ENCODE measurements around the gene YWHAE.
A peak's percentile ranks its signal among the peaks of the same experiment; 100 is the strongest.
"Not testable (repeated sequence)": the region's sequence is repeated elsewhere in the genome, so short reads cannot be mapped to it uniquely, and the experiment has no call there.

The YWHAE gene

GRCh38 chr17:1351971-1352370 is 48.1 kb downstream of the YWHAE start:
- intact Hi-C loops (cut with DNase I): no loop called here
- no peak for DNase-seq

DNA sequence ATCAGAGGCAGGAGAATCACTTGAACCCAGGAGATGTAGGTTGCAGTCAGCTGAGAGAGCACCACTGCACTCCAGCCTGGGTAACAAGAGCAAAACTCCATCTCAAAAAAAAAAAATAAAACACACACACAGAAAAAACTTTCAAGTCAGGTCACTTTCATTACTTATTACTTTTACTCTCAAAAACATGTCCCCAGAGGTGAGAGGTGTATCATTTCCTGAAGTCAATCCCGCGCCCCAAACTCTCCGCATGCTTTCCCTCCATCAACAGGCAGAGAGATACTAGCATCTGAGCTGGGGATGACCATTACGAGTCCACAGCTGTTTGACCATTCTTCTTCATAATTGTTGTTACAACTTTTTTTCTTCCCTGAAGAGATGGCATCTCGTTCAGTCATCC is 48.7 kb downstream of the YWHAE start:
- DNase-seq: no peak
- intact Hi-C loops (cut with DNase I): no loop called here

DNA sequence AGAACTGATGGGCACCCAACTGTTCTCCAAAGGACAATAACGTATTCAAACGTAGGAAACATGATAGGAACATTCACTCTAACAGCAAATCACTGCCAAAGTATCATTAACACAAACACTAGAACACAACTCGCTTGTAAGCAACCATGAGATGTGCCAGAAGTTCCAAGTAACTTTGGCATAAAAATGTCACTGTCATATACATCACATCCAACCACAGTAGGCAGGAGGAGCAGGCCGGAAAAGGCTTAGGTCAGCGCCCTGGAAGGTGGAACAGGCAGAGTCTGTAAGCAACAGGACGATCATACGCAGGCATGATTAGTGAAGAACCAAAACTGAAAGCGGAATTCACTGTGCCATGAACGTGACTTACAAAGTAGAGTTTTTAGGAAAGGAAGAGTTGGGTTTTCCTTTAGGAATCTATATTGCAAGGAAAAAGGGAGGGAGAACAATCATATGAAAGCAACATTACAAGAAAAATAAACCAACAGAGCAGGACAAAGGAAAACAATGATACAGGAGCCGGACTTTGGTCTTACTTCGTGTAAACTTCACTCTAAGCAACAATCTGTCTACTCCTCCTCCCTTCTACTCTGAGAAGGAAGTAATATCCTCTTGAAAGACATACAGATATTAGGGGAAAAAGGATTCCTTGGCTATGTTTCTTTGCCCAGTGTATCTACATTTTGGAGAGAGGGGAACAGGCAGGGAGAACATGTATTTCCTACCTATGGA is 52.3 kb downstream of the YWHAE start:
- peak in 3 of 42 donors; percentile 16 to 60 (median 23) for DNase-seq
- intact Hi-C loops (cut with DNase I): no loop called here

DNA sequence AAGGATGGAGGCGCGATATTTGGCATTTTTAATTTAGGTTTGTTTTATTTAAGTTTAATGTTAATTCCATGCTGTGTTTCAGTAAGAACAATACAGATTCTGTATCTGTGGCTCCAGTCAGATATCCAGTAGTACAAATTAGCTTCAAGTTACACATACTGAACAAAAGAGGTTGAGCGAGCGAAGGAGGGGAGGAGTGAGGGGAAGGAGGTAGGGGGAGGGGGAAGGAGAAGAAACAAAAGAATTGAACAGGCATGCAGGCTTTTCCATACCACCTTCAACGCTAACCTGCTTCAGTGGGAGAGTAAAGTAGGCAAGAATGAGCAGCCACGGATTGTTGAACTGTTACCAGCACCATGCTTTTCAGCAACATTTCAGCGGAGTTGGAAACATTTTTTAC is 55.5 kb downstream of the YWHAE start:
- DNase-seq: no peak
- intact Hi-C loops (cut with DNase I): no loop called here

DNA sequence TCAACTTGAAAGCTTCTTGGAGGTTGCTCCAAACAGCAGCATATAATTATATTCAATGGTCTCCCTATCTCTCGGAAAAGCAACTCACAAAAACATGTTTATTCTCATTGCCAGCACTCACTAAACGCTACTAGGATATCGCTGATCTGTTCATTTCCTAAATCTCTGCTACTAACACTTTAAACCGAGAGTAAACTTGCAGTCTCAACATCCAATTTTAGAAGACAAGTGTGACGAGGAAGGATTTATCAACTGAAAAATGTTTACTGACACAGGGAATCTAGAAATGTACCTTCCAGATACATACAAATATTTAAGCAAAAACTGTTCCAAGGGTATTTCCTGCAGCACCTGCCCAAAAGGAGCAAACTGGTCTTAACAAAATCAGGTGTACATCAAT is 56.5 kb downstream of the YWHAE start:
- no peak for DNase-seq
- intact Hi-C loops (cut with DNase I): no loop called here

GRCh38 chr17:1340371-1340770 is 59.7 kb downstream of the YWHAE start:
- intact Hi-C loops (cut with DNase I): no loop called here
- DNase-seq: no peak

GRCh38 chr17:1331708-1332107 is 68.3 kb downstream of the YWHAE start:
- intact Hi-C loops (cut with DNase I): no loop called here
- DNase-seq: no peak

DNA sequence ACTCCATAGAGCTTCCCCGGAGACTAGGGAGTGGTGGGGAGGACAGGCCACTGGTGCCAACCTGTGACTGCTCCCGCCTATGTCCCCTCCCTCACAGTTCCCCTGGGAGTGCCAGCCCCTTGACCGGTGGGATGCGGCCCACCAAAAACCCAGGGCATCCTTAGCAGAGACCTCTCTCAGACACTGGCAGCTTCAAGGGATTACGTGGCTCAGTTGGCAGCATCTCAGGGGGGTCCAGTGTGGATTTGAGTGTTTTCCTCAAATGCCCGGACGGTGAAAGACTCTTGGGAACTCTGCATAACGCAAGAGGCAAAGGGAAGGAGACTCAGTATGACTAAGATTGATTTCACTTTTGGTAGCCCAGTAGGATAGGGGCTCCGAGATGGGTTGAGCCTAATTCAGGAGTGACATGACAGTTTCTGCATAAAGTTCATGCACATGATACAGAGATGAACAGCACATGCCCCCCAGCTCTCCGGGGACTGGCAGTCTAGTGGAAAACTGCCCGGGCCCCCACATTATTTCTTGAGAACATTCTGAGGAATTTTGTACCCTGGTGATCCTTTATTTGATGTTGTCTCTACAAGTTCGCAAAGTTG is 70.2 kb downstream of the YWHAE start:
- intact Hi-C loops (cut with DNase I): no loop called here
- peak in 1 of 42 donors; percentile 14 for DNase-seq

- DNase-seq: no peak
- intact Hi-C loops (cut with DNase I): no loop called here
Measured at GRCh38 chr17:1328437-1328836, 71.6 kb downstream of the YWHAE start.

- intact Hi-C loops (cut with DNase I): no loop called here
- DNase-seq: peak in 1 of 42 donors; percentile 22
Measured at GRCh38 chr17:1325766-1326165, 74.3 kb downstream of the YWHAE start.

DNA sequence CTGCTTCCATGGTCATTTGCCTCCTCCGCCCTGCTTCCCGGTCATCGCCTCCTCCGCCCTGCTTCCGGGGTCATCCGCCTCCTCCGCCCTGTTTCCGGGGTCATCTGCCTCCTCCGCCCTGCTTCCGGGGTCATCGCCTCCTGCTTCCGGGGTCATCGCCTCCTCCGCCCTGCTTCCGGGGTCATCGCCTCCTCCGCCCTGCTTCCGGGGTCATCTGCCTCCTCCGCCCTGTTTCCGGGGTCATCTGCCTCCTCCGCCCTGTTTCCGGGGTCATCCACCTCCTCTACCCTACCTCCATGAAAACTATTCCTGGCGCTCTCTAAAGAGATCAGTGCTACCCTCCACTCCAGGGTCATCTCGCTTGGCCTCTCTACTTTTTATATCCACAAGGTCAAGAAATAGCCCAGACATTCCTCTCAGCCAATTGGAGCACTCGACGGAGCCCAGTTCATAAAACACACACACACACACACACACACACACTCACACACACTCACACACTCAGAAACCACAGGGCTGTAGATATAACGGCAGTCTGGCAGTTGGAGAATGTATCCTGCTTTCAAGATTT is 75.7 kb downstream of the YWHAE start:
- DNase-seq: peak in 2 of 42 donors; percentile 2 to 12
- intact Hi-C loops (cut with DNase I): no loop called here

GRCh38 chr17:1323336-1323735 is 76.7 kb downstream of the YWHAE start:
- intact Hi-C loops (cut with DNase I): no loop called here
- peak in 1 of 42 donors; percentile 14 for DNase-seq

DNA sequence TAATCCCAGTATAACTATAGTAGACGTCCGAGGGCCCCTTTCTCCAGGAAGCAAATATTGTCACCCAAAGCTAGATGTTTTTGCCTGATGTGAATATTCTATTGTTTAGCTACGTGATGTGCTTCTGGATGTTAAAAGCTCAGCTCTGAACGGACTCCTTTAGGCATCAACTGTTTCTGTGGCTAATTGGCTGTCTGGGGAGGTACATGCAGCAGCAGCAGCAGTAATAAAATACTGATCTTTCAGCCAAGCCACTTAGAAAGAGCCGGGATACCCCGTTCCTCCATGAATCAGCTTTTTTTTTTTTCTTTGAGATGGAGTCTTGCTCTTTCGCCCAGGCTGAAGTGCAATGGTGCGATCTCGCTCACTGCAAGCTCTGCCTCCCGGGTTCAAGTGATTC is 77.5 kb downstream of the YWHAE start:
- intact Hi-C loops (cut with DNase I): no loop called here
- no peak for DNase-seq

GRCh38 chr17:1322014-1322428 is 78.0 kb downstream of the YWHAE start:
- intact Hi-C loops (cut with DNase I): no loop called here
- DNase-seq: no peak

DNA sequence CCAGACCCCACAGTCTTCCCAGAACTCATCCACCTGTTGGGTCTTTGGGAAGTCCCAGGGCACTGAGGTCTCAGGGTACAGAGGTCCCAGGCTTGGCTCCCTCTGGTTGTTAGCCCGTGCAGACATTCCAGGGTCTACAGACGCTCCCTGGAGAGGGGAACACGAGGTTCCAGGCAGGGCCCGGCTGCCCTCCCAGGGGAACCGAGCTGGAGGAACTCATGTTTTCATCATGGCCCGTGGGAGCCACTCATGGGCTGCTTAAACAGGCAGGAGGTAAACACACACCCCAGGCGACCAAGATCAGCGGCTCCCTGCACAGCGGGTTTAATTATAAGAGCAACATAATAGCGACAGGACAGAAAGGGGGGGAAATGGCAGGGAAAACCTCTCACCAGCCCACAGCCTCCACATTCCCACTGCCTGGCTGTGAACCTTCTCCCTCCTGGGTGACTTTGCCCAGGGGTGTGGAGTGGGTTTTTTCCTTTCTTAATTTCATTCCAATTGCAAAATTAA is 84.1 kb downstream of the YWHAE start:
- intact Hi-C loops (cut with DNase I): no loop called here

GRCh38 chr17:1315409-1315808 is 84.6 kb downstream of the YWHAE start:
- intact Hi-C loops (cut with DNase I): no loop called here
- no peak for DNase-seq

More for the DNA sequence above, 84.1 kb downstream of the YWHAE start:
- DNase-seq: no peak

DNA sequence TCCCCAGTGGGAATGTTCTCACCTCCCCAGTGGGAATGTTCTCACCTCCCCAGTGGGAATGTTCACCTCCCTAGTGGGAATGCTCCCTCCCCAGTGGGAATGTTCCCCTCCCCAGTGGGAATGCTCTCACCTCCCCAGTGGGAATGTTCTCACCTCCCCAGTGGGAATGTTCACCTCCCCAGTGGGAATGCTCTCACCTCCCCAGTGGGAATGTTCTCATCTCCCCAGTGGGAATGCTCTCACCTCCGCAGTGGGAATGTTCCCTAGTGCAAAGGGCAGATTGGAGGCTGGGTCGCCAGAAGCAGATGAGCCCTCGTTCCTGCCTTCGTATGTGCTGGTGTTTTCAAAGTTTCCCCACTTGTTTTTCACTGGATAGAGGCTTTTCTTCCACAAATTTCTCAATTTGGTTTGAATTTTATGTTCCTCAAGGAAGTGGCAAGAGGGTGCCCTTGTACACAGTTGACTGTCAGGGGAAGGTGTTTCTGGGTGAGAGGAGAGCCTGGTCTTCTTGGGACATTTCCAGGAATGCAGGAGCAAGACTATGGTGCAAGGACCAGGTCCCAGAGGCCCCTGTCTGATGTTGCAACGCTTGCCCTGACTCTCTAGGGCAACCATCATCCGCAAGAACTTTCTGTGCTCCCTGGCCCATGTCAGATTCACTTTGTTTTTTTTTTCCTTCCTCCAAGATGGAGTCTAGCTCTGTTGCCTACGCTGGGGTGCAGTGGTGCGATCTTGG is 86.6 kb downstream of the YWHAE start:
- intact Hi-C loops (cut with DNase I): no loop called here
- DNase-seq: no peak

GRCh38 chr17:1312261-1312870 is 87.7 kb downstream of the YWHAE start:
- intact Hi-C loops (cut with DNase I): no loop called here
- peak in 3 of 42 donors; percentile 9 to 23 (median 22) for DNase-seq

GRCh38 chr17:1307829-1308228 is 92.2 kb downstream of the YWHAE start:
- DNase-seq; intact Hi-C loops (cut with DNase I): not testable (repeated sequence)

Measured in head of caudate nucleus (tissue), 42 donors.